ENCODE results near the gene ZNF609.

DNA sequence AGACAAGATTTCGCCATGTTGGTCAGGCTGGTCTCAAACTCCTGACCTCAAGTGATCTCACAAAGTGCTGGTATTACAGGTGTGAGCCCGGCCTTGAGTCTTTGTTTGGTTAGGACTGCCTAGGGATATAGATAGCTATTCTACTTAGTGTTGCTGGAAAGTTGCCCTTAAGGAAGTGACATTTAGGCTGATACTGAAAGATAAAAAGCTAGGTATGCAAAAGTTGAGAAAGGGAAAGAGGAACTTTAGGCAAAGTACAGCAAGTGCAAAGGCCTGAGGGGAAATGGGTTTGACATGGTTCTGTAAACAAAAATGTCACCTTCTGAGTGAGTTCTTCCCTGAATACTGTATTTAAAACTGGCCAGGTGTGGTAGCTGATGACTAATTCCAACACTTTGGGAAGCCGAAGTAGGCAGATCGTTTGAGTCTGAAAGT lies 111.5 kb downstream of the ZNF609 start:
- no peak for TF ChIP-seq CTCF (IDR thresholded peaks at IDR 0.05)
- TF ChIP-seq POLR2A (IDR thresholded peaks at IDR 0.05) = no peak
